GM21381 (cell line): ENCODE results near the gene SMTNL2.

Source experiments
- ATAC-seq: cut with Tn5 transposase; IDR thresholded peaks from one replicate; pipeline ENCODE4 v1.9.1; 2021; ENCODE audit warnings: mild to moderate bottlenecking, moderate library complexity; ENCODE audit not compliant: unreplicated experiment

Gene SMTNL2

GRCh38 chr17:4584101-4584916, at the start of gene SMTNL2:
TSS of gene SMTNL2 (plus strand) at chr17:4584529. CDS start at chr17:4584606, 77 bp downstream.
- ATAC-seq: no peak

GRCh38 chr17:4534928-4535666, 49.2 kb upstream of the SMTNL2 start:
- ATAC-seq: no peak

GRCh38 chr17:4535667-4536258, 48.6 kb upstream of the SMTNL2 start:
- ATAC-seq: no peak

GRCh38 chr17:4536259-4536741, 48.0 kb upstream of the SMTNL2 start:
- ATAC-seq: no peak

- no peak for ATAC-seq
These were observed 47.5 kb upstream of the SMTNL2 start for GRCh38 chr17:4536742-4537411.

GRCh38 chr17:4537451-4538235, 46.7 kb upstream of the SMTNL2 start:
- ATAC-seq: no peak

- ATAC-seq: no peak
These were observed 45.9 kb upstream of the SMTNL2 start for GRCh38 chr17:4538236-4539002.

- no peak for ATAC-seq
These were observed 45.3 kb upstream of the SMTNL2 start for GRCh38 chr17:4539025-4539424.

- no peak for ATAC-seq
These were observed 44.6 kb upstream of the SMTNL2 start for GRCh38 chr17:4539576-4540223.

GRCh38 chr17:4540224-4540651, 44.1 kb upstream of the SMTNL2 start:
- no peak for ATAC-seq

GRCh38 chr17:4540687-4541327, 43.5 kb upstream of the SMTNL2 start:
- ATAC-seq: no peak

GRCh38 chr17:4541328-4542002, 42.9 kb upstream of the SMTNL2 start:
- no peak for ATAC-seq

GRCh38 chr17:4542003-4542725, 42.2 kb upstream of the SMTNL2 start:
- ATAC-seq: no peak

- ATAC-seq: no peak
These were observed 41.6 kb upstream of the SMTNL2 start for GRCh38 chr17:4542726-4543191.

- no peak for ATAC-seq
These were observed 40.7 kb upstream of the SMTNL2 start for GRCh38 chr17:4543557-4544026.

- ATAC-seq: no peak
These were observed 40.0 kb upstream of the SMTNL2 start for GRCh38 chr17:4544135-4544950.
